H1 (cell line): ENCODE measurements around the gene PRKN. TPM values are rescaled to one million over a fixed set of nuclear protein-coding genes. Genes with fewer than 3 reads are reported as not detected.

ENCODE experiments used
- CTCF ChIA-PET: fragments of 300-600 bp; sonication (Branson Sonifier 250); formaldehyde crosslinking; loops from one replicate; lab custom pipeline; 2021; ENCODE audit not compliant: partially characterized antibody; lab: Charles Lee
- POLR2A ChIA-PET: fragments of 300-600 bp; sonication (Branson Sonifier 250); formaldehyde crosslinking; loops from one replicate; lab custom pipeline; 2021; ENCODE audit warnings: inconsistent platforms; ENCODE audit not compliant: partially characterized antibody; lab: Charles Lee
- DNase-seq, 2 experiments: peaks; one replicate each; pipeline versions ENCODE4 v3.0.0 to v3.0.0-alpha.2; 2010 to 2022; ENCODE audit warnings: low spot score in 2 of 2, low read depth in 1 of 2, mixed read lengths in 1 of 2
- FAIRE-seq: peaks from 2 replicates; lab custom pipeline; 2011; peaks lifted over from hg19 to GRCh38; lab: Jason Lieb, UNC
- H2AFZ ChIP-seq: 2 replicates; pipeline ENCODE4 v1.8.1; 2012; ENCODE audit warnings: low read length, inconsistent platforms
- H2AK5ac ChIP-seq: 2 replicates; pipeline ENCODE4 v1.6.1; 2013; ENCODE audit warnings: low read depth, low read length
- H2BK120ac ChIP-seq: replicated peaks from 2 replicates; pipeline ENCODE3; 2013; ENCODE audit warnings: low read depth, low read length, inconsistent platforms
- H2BK12ac ChIP-seq: 2 replicates; pipeline ENCODE4 v1.6.1; 2013; ENCODE audit warnings: low read depth, low read length
- H2BK15ac ChIP-seq: 2 replicates; pipeline ENCODE4 v1.6.1; 2013; ENCODE audit warnings: low read length
- H2BK20ac ChIP-seq: 2 replicates; pipeline ENCODE4 v1.6.1; 2013; ENCODE audit warnings: low read length
- H2BK5ac ChIP-seq: 2 replicates; pipeline ENCODE4 v1.6.1; 2013; ENCODE audit warnings: low read depth, low read length
- H3K14ac ChIP-seq: 2 replicates; pipeline ENCODE4 v1.6.1; 2013; ENCODE audit warnings: inconsistent platforms; ENCODE audit not compliant: insufficient read length
- H3K18ac ChIP-seq: 2 replicates; pipeline ENCODE4 v1.6.1; 2013; ENCODE audit warnings: low read length; ENCODE audit errors: extremely low read depth
- H3K23ac ChIP-seq: 2 replicates; pipeline ENCODE4 v1.6.1; 2013; ENCODE audit warnings: inconsistent platforms; ENCODE audit not compliant: insufficient read length
- H3K23me2 ChIP-seq: 2 replicates; pipeline ENCODE4 v1.6.1; 2013; ENCODE audit warnings: low read depth, low read length
- H3K27ac ChIP-seq: 2 replicates; pipeline ENCODE4 v1.6.1; 2011; ENCODE audit warnings: low read depth, low read length, inconsistent platforms
- H3K27me3 ChIP-seq, 4 experiments: replicated peaks in 1 of 4; 1 replicate in 1 of 4; 2 replicates in 3 of 4; pipeline versions ENCODE4 v1.6.1 to v1.8.1; 2011 to 2013; ENCODE audit warnings: low read length in 3 of 4, mild to moderate bottlenecking in 3 of 4, inconsistent platforms in 2 of 4, mixed read lengths in 2 of 4, moderate library complexity in 1 of 4; ENCODE audit not compliant: control insufficient read depth in 3 of 4, insufficient read depth in 3 of 4; ENCODE audit errors: extremely low read depth in 1 of 4
- H3K36me3 ChIP-seq, 4 experiments: 2 replicates each; pipeline versions ENCODE4 v1.6.1 to v1.8.1; 2011 to 2013; ENCODE audit warnings: mild to moderate bottlenecking in 4 of 4, low read length in 3 of 4, moderate library complexity in 2 of 4, control low read depth in 1 of 4, inconsistent platforms in 1 of 4; ENCODE audit not compliant: insufficient read depth in 4 of 4, control insufficient read depth in 2 of 4
- H3K4ac ChIP-seq: replicated peaks from 2 replicates; pipeline ENCODE3; 2013; ENCODE audit warnings: low read length, low read depth, mixed read lengths, inconsistent platforms; ENCODE audit not compliant: insufficient read length
- H3K4me1 ChIP-seq, 4 experiments: replicated peaks in 1 of 4; 1 replicate in 1 of 4; 2 replicates in 3 of 4; pipeline versions ENCODE4 v1.6.1 to v1.8.1; 2011 to 2013; ENCODE audit warnings: low read length in 3 of 4, inconsistent platforms in 2 of 4, mixed read lengths in 1 of 4; ENCODE audit not compliant: insufficient read depth in 4 of 4, control insufficient read depth in 3 of 4
- H3K4me2 ChIP-seq, 2 experiments: 2 replicates each; pipeline versions ENCODE4 v1.6.1 to v1.8.1; 2011 to 2013; ENCODE audit warnings: low read depth in 2 of 2, low read length in 2 of 2, control low read depth in 1 of 2, inconsistent platforms in 1 of 2, mild to moderate bottlenecking in 1 of 2; ENCODE audit not compliant: insufficient read depth in 1 of 2
- H3K4me3 ChIP-seq, 4 experiments: fragments of 200-600, 300-600 bp in 1 of 4; sonication (generic), shearing (Covaris generic), sonication (Bioruptor Twin) in 1 of 4; 2 replicates each; pipeline versions ENCODE4 v1.5.1 to v1.8.1; 2011 to 2016; ENCODE audit warnings: low read length in 4 of 4, low read depth in 3 of 4, control low read depth in 2 of 4, inconsistent platforms in 2 of 4, mild to moderate bottlenecking in 2 of 4, mixed read lengths in 1 of 4, moderate library complexity in 1 of 4; ENCODE audit not compliant: insufficient read depth in 2 of 4; ENCODE audit errors: extremely low read depth in 1 of 4
- H3K56ac ChIP-seq: replicated peaks from 2 replicates; pipeline ENCODE3; 2013; ENCODE audit warnings: low read depth, mild to moderate bottlenecking, mixed read lengths, low read length, inconsistent platforms; ENCODE audit not compliant: insufficient read length
- H3K79me1 ChIP-seq: 2 replicates; pipeline ENCODE4 v1.6.1; 2013; ENCODE audit warnings: low read depth, low read length, control low read depth
- H3K79me2 ChIP-seq, 2 experiments: 2 replicates each; pipeline versions ENCODE4 v1.6.1 to v1.8.1; 2012 to 2013; ENCODE audit warnings: low read length in 2 of 2, mild to moderate bottlenecking in 2 of 2, inconsistent platforms in 1 of 2; ENCODE audit not compliant: insufficient read depth in 2 of 2, control insufficient read depth in 1 of 2
- H3K9ac ChIP-seq, 4 experiments: replicated peaks in 1 of 4; 1 replicate in 1 of 4; 2 replicates in 3 of 4; pipeline versions ENCODE4 v1.6.1 to v1.8.1; 2011 to 2013; ENCODE audit warnings: low read depth in 3 of 4, low read length in 3 of 4, control low read depth in 2 of 4, mild to moderate bottlenecking in 2 of 4, moderate library complexity in 2 of 4, inconsistent platforms in 1 of 4; ENCODE audit errors: extremely low read depth in 1 of 4
- H3K9me3 ChIP-seq, 2 experiments: 2 replicates each; pipeline versions ENCODE4 v1.6.1 to v1.8.1; 2012 to 2013; ENCODE audit warnings: mild to moderate bottlenecking in 2 of 2, moderate library complexity in 2 of 2, control low read depth in 1 of 2, inconsistent platforms in 1 of 2, low read depth in 1 of 2, low read length in 1 of 2, mixed read lengths in 1 of 2; ENCODE audit not compliant: insufficient read depth in 2 of 2
- H4K20me1 ChIP-seq, 2 experiments: replicated peaks in 1 of 2; 2 replicates each; pipeline versions ENCODE3 to v1.8.1; 2011 to 2013; ENCODE audit warnings: inconsistent platforms in 2 of 2, low read length in 2 of 2, mild to moderate bottlenecking in 1 of 2; ENCODE audit not compliant: insufficient read depth in 2 of 2, control insufficient read depth in 1 of 2
- H4K5ac ChIP-seq: 2 replicates; pipeline ENCODE4 v1.6.1; 2013; ENCODE audit warnings: low read length, low read depth, mixed read lengths, inconsistent platforms; ENCODE audit not compliant: insufficient read length
- H4K8ac ChIP-seq: 2 replicates; pipeline ENCODE4 v1.8.0; 2013; ENCODE audit warnings: mild to moderate bottlenecking, moderate library complexity, low read length, inconsistent platforms; ENCODE audit not compliant: insufficient read depth; ENCODE audit errors: extremely low read depth
- H4K91ac ChIP-seq: replicated peaks from 2 replicates; pipeline ENCODE3; 2013; ENCODE audit warnings: low read length, mixed read lengths, inconsistent platforms; ENCODE audit not compliant: insufficient read length
- CBX5 ChIP-seq: fragments of 300-800, 300-1000 bp; sonication (generic); IDR thresholded peaks from 2 replicates; pipeline ENCODE4 v1.7.1; 2016; ENCODE audit warnings: antibody characterized with exemption, low read length, low read depth
- EGR1 ChIP-seq: IDR thresholded peaks from 2 replicates; pipeline ENCODE4 v1.6.1; 2011; ENCODE audit warnings: low read depth, low read length, borderline replicate concordance
- HDAC2 ChIP-seq, 2 experiments: fragments of 300-600 bp in 1 of 2; sonication (generic) in 1 of 2; IDR thresholded peaks; 2 replicates each; pipeline ENCODE4 v1.6.1; 2011 to 2012; ENCODE audit warnings: low read depth in 2 of 2, low read length in 2 of 2, mild to moderate bottlenecking in 2 of 2, moderate library complexity in 2 of 2, borderline replicate concordance in 1 of 2, inconsistent platforms in 1 of 2
- NANOG ChIP-seq: IDR thresholded peaks from 2 replicates; pipeline ENCODE4 v1.6.1; 2011; ENCODE audit warnings: low read length, low read depth, mild to moderate bottlenecking, inconsistent platforms; ENCODE audit not compliant: insufficient read depth, poor library complexity, severe bottlenecking
- SP2 ChIP-seq: IDR thresholded peaks from 2 replicates; pipeline ENCODE4 v1.6.1; 2012; ENCODE audit warnings: mild to moderate bottlenecking, low read length, inconsistent platforms
- SUZ12 ChIP-seq: fragments of 200-600 bp; sonication (generic); IDR thresholded peaks from 2 replicates; pipeline ENCODE4 v1.6.1; 2012; ENCODE audit warnings: mild to moderate bottlenecking, inconsistent platforms, low read length, moderate library complexity, mixed read lengths
- TEAD4 ChIP-seq: IDR thresholded peaks from 2 replicates; pipeline ENCODE4 v1.6.1; 2012; ENCODE audit warnings: low read depth, low read length, inconsistent platforms, mixed read lengths
- YY1 ChIP-seq: IDR thresholded peaks from 2 replicates; pipeline ENCODE4 v1.6.1; 2011; ENCODE audit warnings: low read depth, mild to moderate bottlenecking, low read length
- WGBS, 2 experiments: shearing (Covaris generic) in 1 of 2; methylation state at CpG; one replicate each; pipeline versions ENCODE4 v1.1.6 to v1.1.7; 2013 to 2015; ENCODE audit warnings: low lambda C conversion rate in 2 of 2, mixed read lengths in 2 of 2, inconsistent platforms in 1 of 2, low coverage in 1 of 2, missing lambda C conversion rate in 1 of 2; ENCODE audit not compliant: insufficient replicate concordance in 2 of 2, insufficient coverage in 1 of 2, insufficient read length in 1 of 2; ENCODE audit errors: extremely low coverage in 1 of 2, missing lambda C conversion rate in 1 of 2; 5-methylcytosine and 5-hydroxymethylcytosine counted together
- polyA plus RNA-seq, 7 experiments: library from polyadenylated mRNA; depleted of rRNA in 3 of 7; stranded (reverse) in 5 of 7; unstranded in 2 of 7; fragments of >200 nt in 5 of 7; fragments of 200-250 nt in 2 of 7; gene quantifications; 1 replicate in 5 of 7; 2 replicates in 1 of 7; 4 replicates in 1 of 7; pipeline versions ENCODE4 v1.2.1 to v1.2.3, GENCODE V29; 2011 to 2013; ENCODE audit warnings: missing spikeins in 2 of 7, mixed read lengths in 2 of 7
- total RNA-seq: library from RNA; stranded (reverse); fragmentation: NEBNext Ultra II Directional; extraction: Animal tissue kit (Norgen Biotek cat#: 25700); gene quantifications from 2 replicates; pipeline ENCODE4 v1.2.1, GENCODE V29; 2021

Gene PRKN
- total and polyA plus RNA-seq, 2 of the 8 experiments (the other 6 are each of a cell fraction or from before 2014, with no cell fraction given): 0.13 to 0.29 TPM

- Histone ChIP-seq H2BK12ac (no peak overlapping the region), H3K27ac (no peak overlapping the region), H3K4ac (no peak overlapping the region), H3K27me3 (no peaks in the 10 kb centered on the region), H2BK120ac (no peak overlapping the region), H2BK15ac (no peak overlapping the region), H3K56ac (no peak overlapping the region), H3K18ac (no peak overlapping the region), H2BK20ac (no peak overlapping the region), H3K4me1 (no peaks in the 10 kb centered on the region), H3K9ac (no peak overlapping the region), H2AK5ac (no peak overlapping the region), H3K36me3 (no peaks in the 10 kb centered on the region), H3K4me2 (no peak overlapping the region), H4K20me1 (no peaks in the 10 kb centered on the region), H2AFZ (no peak overlapping the region), H3K14ac (no peak overlapping the region), H3K4me3 (no peak overlapping the region), H4K5ac (no peak overlapping the region), H3K23me2 (no peaks in the 10 kb centered on the region), H3K79me2 (no peaks in the 10 kb centered on the region), H3K9me3 (no peaks in the 10 kb centered on the region), H4K8ac (no peak overlapping the region), H2BK5ac (no peak overlapping the region), H3K79me1 (no peaks in the 10 kb centered on the region), H3K23ac (no peak overlapping the region), H4K91ac (no peak overlapping the region)
- FAIRE-seq (no peak), DNase-seq (no peak)
- no peak for TF ChIP-seq TEAD4
- no peak for TF ChIP-seq NANOG
- no peak for TF ChIP-seq CBX5
- TF ChIP-seq SP2: no peak
- TF ChIP-seq SUZ12: no peak
- no peak for TF ChIP-seq YY1
- no peak for TF ChIP-seq EGR1
- TF ChIP-seq HDAC2 (IDR thresholded peaks at IDR 0.05; ENCODE audit: borderline replicate concordance in 1 of 2, low read depth in 2 of 2, low read length in 2 of 2): no peak
- POLR2A ChIA-PET: no interaction called here
- CTCF ChIA-PET: interaction anchor here (1.3 kb wide), 1 partner anchor 9 kb away, joined by 4 read pairs; no protein-coding TSS in a partner anchor
- 89% methylated on average over 6 of the region's 6 CpGs; no CpG with 5 or more reads in 1 of the 2 experiments for WGBS, 2 experiments
These were observed 1219.2 kb downstream of the PRKN start for GRCh38 chr6:161508341-161508740.
